NCI-H345 (cell line): ENCODE measurements around the gene RPP25L.

ENCODE experiments used
- DNase-seq: peaks from one replicate; lab custom pipeline; 2025; lab: John Stamatoyannopoulos, UW

Gene RPP25L

DNA sequence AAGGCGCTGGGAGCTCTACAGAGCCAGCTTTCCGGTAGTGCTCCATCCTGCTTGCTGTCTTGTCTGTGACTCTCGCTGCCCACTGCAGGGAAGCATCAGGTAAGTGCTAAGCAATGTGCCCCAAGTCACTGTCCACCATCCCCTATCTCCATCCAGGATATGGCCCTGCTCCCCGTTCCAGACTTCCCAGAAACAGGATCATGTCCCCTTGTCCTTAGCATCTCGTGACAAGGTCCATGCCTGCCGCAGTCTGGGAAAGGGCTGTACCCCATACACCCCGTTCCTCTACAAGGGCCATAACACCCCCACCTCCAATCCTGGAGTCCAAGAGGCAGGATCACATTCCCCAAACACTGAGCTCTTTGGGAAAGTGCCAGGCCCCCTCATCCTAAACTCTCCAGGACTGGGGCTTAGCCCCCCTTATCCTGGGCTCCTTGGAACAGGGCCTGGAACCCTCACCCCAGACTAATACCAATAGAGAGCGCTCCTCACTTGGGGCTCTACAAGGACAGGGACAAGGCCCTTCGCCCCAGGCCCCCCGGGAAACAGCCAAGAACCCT lies 566 bp downstream of the RPP25L start:
- DNase-seq, result no peak

DNA sequence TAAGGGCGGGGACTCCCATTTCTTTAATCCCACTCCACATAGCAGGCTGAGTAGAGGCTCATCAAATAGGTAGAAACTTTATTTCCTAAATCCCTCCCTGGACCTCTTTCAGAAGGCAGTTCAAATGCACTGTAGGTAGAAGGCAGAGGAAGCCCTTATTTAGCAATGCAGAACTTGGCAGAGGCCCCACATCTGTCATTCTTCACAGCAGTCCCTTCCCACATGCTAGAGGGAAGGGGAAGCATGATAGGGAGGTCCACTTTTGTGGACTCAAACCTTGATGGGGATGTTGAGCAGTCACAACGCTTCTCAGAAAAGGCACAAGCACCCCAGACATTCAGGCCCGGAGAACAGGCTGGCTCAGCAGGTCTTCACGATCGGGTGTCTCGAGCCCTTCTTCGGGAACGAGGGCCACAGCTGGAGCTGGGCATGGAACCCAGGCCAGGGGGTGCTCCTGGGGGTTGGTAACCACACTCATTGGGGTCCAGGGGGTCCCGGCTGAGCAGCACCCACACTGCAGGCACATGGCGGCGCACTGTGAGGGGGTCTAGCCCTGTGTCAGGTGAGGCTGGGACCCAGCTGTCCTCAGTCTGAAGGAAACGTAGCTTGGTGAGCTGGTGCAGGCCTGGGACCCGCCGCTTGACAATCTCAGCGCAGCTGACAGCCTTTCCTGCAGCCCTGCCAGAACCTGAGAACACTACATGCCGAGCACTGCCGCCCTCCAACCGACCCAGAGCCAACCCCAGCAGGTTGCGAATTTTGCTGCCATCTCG lies 1.3 kb downstream of the RPP25L start:
- DNase-seq, result no peak

DNA sequence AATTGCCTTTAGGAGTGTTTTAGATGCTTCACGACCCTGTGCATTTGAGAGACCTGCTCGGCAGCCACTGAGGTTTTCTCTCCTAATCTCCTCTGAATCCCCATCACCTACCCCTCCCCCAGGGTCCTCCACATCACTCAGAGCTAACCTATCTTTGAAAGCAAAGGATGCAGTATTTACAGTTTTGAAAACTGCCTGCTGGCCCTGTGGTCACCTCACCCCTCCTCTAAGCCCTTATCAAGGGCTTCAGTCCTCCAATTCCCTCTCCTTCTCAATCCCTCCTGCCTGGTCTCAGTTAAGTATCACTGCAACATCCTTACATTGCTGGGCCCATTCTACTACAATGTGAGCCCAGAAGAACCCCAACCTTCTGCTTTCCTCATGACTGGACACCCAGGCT lies 4.6 kb downstream of the RPP25L start:
- DNase-seq, result no peak

DNA sequence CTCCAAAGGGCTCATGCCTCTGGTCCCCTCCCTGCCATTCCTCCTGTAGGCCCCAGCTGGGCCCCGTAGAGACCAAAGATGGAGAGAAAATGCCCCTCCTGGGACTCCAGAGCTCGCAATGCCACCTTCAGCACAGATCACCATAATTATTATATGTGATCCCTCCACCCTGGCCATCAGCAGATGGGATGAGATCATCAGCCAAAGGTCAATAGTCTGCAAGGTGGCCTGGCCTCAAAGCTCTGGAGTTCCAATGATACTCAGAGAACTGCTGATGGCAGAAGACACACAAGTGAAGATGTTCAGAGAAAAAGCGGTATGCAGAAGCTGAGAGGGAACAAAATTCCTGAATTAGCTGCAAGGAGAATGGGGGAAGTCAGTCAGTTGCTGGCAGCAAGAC lies 5.0 kb downstream of the RPP25L start:
- no peak for DNase-seq

DNA sequence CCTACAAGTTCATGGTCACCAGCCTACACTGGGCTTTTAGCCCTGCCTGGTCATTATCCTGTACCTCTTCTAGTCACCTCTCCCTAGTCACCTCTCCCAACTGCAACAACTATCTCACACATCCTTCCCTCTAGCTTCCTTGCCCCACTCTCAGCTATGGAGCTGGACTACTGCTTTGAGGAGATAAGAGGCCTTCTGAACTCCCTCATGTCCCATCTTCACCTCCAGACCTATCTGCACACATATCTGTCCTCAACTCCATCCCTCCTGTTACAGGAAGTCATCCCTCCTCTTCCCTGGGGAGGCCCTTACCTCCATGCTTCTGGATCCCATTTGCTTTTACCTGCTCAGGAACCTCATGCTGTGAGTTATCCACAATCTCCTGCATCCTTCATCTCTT lies 5.7 kb downstream of the RPP25L start:
- no peak for DNase-seq

DNA sequence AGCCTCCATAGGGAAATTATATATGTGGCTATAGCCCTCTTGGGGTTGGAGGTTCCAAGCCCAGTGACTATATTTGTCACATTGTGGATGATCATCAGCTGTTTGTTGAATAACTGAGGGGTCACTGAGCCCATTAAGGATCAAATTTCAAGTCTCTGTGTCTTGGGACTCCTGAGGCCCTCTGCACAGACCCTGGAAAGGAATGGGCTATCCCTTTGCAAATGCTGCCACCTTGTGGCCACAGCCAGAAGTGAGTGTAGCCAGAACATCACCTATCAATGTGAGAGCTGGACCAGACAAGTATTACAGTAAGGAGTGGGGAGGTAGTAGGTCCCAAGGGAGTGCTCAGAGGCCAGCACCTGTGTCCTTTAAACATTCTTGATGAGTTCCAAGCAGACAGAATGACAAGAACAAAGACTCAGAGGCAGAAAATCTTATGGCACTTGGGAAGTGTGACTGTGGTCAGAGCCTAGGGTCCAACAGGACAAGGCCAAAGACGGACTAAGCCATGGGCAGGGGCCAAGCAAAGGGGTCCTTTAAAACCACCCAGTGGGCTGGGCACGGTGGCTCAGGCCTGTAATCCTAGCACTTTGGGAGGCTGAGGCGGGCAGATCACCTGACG lies 8.2 kb downstream of the RPP25L start:
- peak; percentile 72 for DNase-seq

DNA sequence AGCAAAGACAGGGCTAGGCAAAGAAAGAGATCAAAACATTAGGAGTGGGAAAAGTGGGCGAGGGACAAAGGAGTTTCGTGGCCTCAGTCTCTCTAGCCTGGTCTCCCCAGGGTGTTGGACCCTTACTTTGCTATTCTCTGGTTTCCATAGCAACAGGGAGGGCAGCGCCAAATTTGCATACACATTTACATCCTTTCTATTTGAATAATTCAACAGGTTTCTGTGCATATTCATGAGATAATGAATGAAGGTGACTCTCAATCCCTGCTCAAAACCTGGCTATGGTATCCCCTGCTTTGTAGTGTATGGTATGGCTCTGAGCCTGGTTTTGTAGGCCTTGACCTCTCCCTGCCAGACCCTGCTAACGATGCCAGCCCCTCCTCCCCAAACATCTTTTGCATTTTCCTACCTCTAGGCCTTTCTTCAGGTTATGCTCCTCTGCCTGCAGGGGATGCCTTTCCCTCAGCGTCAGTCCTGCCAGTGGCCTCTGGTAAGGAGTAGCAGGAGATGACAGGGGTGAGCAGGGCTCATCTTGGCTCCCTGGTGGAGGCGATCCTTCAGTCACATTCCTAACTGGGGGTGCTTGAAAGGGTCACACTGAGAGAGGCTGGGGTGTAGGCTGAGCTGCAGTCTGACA lies 9.8 kb downstream of the RPP25L start:
- DNase-seq, result no peak

DNA sequence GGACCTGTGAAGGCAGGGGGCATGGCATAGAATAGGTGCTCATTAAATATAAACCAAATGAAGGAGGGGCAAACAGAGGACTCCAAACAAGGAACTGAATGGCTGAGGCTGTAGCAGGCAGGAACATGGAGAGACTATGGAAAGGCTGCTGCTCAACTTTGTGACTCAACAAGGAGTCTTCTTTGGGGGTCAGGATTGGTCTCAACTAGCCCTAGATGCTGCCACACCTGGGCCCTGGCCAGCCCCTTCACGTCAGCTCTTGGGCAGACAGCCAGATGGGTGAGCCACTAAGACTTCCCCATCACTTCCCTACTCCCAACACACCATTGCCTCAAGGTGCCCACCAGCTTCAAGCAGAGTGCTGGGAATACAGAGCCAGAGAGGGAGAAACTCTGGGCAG lies 11.0 kb downstream of the RPP25L start:
- no peak for DNase-seq

DNA sequence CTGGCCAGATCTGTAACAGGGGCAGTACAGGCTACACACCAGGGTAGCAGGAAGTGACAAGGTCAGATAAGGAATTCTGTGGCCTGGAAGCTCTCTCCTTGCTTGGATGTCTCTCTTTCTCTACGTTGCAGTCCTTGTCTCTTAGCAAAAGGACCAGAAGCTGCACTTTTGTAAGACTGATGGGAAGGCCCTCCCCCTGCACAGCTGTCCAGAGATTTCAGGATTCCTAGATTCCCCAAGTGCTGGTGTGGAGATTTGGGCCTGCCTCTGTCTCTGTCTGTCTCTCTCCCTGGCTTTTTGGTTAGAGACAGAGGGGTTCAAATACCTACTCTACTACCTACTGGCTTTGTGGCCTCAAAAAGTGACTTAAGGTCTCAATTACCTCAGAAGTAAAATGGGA lies 12.4 kb downstream of the RPP25L start:
- no peak for DNase-seq

DNA sequence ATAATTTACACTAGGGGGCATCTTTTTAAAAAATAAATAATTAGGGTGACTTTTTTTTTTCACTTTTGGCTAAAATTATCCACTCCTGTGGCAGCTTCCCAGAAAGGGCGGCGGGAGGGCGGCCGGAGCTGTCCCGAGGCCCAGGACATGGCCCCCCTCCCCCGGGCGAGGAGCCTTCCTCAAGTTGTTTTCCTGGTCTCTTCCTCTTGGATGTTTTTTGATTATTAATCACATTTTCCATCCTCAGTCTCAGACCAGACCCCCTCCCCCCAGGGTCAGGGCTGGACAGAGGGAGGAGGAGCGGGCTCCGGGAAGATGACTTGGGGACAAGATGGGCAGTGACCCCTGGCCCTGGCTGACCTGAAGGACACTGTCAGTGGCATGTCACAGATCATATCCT lies 17.7 kb downstream of the RPP25L start:
- DNase-seq, result no peak

DNA sequence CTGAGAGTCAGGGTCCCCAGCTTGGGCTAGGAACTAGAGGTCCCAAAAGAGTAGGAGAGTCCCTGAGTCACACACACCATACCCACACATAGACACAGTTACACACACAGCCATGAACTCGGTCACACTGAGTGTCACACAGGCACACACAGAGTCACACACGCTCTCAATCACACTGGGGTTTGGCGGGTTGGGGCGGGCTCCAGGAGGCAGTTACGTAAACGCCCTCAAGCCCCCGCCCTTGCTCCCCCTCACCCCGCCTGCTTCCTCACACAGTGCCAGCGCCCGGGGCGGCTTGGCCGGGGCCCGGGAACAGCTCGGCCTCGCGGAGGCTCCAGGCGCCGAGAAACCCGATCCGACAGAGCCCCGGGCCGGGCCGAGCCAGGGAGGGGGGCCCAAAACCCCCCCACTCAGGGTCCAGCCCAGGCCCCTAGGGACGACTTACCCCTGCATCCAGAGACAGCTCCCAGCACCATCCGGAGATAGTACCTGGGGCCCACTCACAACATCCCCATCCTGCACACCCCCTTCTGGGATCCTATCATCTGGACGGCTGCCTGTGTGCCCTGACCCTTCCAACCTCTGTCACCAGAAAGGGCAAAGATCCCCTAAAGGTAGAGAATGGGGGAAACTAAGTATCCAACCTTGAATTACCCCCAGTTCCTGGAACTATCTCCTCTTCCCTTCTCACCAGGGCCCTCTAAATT lies 18.8 kb downstream of the RPP25L start:
- no peak for DNase-seq

DNA sequence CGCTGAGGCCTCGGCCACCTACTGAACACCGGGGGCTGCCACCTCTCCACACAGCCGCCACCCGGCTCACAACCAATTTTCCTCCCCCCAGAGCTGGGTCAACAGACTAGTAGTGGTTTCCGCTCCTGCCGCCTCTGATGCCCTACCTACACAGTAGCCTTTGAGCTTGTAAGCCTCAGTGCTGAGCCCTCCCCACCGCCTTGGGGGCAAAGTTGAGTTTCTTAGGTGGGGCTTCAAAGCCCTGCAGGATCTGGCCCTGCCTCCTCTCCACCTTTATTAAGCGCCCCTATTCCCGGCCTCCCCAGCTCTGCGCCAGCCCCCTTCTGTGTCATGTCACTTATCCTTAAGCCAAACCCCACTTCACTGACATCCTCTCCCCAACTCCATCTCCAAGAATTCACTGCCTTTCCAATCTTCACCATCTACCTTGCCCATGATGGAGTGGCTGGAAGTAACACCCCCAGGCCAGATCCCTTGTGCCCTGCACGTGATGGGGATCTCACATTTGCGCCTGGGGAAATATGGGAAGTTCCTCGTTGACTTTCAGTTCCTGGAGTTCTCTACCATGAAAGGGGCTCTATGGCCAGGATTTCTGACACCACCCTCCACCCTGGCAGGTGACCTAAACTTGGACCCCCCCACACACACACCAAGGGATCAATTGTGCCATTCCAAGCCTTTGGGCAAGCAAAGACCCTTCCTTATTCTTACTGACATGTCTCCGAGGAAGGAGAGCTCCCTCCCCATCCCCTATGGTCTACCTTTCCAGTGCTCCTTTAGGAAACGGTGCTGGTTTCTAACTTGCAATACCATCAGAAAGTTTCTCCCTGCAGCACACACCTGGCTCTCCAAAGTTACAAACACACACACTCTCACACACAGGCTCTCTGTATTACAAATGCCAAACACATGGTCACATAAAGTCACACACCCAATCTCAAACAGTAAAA lies 19.7 kb downstream of the RPP25L start:
- DNase-seq, result no peak

DNA sequence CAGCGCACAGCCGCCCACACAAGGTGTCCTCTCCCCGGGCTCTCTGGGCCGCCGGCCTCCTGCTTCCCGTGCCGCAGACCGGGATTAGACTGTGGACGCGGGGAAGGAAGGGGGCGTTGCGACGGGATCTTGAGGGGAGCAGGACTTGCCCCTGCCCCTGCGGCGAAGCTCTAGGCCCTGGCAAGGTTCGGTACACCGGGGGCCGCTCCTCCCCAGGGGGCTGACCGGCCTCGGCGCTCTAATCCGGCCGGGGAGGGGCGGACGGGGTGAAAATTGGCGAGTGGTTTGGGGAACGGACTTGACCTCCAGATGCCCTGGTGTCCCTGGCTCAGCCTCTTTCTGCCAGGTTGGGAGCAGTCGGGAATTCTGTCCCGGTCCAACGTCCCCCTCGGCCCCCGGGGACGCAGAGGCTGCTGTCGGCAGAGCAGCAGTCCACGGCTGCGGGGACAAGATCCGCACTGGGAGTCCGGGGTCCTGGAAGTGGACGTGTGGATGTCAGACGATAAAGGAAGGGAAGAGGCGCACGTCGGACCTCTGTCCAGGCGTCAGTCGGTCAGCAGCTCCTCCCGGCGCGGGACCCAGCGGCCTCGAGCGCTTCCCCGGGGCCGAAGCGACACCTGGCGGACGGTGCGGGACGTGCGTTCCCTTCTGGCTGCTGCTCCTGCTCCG lies 20.5 kb downstream of the RPP25L start:
- DNase-seq, result peak; percentile 81

DNA sequence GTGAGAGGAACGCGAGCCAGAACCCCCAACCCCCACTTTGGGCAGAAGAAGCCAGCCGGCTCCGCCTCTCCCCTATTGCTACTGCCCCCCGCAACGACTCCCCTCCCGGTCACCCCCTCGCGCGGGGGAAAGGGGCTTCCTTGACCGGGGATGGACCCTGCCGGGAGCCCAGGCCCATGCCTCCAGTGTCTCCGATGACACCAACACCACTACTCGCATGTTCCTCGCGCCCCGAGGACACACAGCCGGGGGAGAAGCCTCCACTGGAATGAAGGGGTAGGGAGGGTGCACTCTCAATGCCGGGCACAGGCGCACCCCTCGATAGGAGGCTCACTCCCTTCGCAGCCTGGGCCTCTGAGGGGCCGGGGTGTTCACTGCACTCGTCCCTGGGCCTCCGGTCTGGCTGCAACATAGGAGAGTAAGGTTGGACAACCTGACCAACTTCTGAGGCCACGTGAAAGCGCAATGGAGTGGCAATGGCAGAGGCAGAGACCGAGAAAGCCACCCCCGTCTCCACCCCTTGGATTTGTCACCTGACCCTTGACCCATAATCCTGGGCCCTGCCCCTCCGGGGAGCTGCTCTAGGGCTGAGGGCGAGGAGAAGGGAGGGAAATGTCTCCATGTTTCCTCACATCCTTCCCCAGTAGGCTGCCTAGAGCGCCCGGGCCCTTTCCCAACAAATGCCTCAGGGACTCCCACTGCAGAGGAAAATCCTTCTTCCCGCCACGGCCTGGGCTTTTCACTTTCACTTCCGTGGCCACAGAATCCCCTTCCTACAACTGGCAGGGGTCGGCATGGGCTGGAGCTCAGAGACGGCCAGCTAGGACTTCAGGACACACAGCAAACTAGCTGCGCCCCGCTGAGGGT lies 21.3 kb downstream of the RPP25L start:
- peak; percentile 20 for DNase-seq

DNA sequence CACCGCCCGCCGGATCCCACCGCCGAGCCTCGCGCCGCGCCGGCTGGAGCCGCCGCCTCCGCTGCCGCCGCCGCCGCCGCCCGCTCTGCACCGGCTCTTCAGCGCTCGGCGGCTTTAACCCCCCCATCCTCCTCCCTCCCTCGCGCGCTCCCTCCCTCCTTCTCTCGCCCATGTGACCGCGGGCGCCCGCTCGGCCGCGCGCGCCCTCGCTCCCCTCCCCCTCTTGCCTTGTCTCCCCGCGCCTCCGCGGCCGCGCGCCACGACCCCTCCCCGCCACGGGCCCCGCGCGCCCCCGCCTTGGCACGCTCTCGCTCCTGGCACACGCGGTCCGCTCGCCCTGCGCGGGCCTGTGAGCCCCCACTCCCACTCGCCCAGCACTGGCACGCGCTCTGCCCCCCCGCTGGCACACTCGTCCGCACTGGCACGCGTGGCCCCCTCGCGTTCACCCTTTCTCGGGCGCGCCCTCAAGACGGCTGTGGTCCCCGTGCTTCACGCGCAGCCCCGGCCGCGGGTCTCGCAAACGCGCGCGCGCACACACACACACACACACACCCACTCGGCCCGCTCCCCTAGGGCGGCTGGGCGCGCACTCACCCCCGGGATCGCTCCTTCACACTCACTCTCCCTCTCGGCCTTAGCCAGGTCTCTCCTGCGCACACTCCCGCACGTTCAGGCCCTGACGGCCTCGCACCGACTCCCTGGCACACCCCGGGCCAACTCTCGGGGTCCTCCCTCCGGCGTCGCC lies 22.1 kb downstream of the RPP25L start, which contains the start of gene CNTFR:
CNTFR (minus strand) TSS at position 89 of the 745 bp plus-strand sequence. CDS start 20,743 bp downstream, outside the sequence.
- peak; percentile 42 for DNase-seq

DNA sequence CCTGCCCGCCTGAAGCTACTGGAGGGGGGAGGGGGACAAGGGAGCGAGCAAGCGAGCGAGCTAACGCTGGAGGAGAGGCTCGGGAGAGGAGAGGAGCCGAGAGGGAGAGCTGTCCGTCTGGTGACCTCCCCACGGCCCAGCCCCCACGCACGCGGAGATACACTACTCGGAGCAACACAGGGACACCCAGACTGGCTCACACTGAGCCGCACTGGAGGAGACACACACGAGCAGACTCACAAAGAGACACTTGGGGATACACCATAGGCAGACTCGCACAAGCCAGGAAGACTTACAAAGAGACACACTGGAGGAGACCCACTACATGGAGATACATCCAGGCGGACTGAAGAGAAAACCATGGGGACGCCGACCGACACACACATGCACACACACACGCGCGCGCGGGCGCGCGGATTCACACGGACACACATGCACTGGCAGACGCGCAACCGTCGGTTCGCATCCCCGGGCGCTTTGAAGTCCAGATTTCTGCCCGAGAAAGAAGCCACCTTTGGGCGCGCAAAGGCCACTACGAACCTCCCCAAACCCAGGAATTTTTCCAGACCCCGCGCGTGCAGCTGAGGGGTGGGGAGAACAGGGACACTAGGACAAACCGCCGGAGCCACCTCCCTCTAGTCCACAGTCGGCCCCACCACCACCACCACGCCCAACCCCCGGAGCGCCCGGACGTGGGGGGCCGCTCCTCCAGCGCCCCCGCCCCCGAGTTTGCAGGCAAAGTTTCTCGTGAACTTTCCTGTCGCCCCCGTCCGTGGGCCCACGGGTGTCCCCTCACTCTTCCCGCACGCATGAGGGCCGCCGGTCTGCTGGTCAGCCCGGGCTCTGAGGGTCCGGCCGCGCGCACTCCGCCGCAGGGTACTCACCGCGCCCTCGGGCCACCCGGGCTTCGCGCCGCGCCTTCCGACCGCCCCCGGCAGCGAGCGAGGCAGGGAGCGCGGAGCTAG lies 22.9 kb downstream of the RPP25L start:
- DNase-seq, result no peak

DNA sequence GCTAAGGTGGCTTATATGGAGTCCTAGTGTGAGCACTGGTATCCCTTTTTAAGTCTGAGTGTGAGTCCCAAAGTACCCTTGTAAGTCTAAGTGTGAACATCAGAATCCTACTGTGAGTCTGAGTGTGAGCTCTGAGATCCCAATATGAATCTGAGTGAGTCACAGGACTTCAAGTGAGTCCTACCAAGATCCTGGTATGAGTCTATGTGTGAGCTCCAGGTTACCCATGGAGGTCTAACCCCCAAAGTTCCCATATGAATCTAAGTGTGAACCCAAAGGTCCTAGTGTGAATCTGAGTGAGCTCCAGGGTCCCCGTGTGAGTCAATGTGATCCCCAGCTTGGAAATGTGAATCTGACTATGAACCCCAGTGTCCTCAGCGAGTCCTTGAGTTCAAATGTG lies 24.6 kb downstream of the RPP25L start:
- DNase-seq, result no peak
